Head of caudate nucleus (tissue), 42 donors: ENCODE measurements around the gene TRERF1.

Experiments used
- DNase-seq, 42 donors: peaks; one replicate each; pipeline versions ENCODE4 v3.0.0 to v3.0.0-alpha.2; 2020 to 2021; ENCODE audit warnings: mixed read lengths in 7 of 42
- intact Hi-C: fragments of 100-400 bp; cut with DNase I; formaldehyde crosslinking; loops from one replicate; pipeline ENCODE4 v1.15.0; 2022

TRERF1 gene

DNA sequence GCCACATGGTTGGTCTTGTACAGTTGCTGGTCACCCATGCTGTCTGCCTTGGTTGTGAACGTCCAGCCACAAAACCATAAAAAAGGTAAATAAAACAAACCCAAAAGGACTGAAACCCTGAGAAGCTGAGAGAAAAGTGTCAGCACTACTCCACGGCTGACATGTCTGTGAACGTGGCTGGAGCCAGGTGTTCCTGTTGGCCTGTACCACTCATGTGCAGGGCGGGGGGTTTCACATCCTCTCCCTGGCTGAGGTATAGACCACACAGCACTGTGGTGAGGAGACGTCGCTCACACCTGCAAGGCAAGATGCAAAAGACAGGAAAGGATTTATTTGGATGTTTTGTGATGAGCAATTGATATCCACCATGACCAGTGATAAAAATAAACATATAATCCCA lies 182.2 kb downstream of the TRERF1 start:
- intact Hi-C loops, result no loop called here
- no peak for DNase-seq

GRCh38 chr6:42268835-42269204 lies 182.9 kb downstream of the TRERF1 start:
- DNase-seq, result no peak

DNA sequence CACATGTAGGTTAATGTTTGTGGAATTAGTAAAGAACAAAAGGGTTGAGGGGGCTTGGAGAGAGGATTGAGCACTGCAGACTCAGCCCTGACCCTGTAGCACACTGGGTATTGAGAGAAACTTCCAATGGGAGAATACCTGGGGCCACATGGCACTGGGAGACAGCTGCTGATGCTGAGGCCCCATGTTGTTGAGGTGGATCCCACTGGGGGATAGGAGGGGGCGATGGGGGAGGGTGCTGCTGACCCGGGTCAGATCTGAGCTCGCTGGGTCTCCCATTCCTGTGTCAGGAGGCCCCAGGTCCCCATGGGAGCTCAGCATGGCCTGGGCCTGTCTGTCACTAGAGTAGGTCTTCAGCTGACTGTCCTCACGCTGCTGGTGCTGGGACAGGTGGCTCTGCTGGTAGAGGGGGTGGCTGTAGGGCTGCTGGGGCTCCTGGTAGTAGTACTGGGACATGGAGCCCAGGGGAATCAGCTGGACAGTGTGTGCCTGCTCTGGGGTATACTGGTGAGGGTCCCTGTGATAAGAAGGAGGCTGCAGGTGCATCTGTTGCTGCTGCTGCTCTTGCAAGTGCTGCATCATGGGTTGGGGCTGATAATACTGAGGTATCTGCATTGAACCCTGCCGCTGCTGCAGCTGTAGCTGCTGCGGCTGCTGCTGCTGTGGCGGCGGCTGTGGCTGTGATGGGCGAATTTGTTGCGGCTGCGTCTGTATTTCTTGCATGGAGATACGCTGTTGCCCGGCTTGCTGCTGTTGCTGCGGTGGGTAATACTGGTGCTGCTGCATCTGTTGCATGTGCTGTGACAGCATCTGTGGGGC lies 183.5 kb downstream of the TRERF1 start:
- peak in 1 of 42 donors; percentile 23 for DNase-seq
- intact Hi-C loops, result no loop called here

More at GRCh38 chr6:42268835-42269204, 182.9 kb downstream of the TRERF1 start:
- intact Hi-C loops, result no loop called here

GRCh38 chr6:42266538-42266937 lies 185.2 kb downstream of the TRERF1 start:
- intact Hi-C loops, result no loop called here
- no peak for DNase-seq

DNA sequence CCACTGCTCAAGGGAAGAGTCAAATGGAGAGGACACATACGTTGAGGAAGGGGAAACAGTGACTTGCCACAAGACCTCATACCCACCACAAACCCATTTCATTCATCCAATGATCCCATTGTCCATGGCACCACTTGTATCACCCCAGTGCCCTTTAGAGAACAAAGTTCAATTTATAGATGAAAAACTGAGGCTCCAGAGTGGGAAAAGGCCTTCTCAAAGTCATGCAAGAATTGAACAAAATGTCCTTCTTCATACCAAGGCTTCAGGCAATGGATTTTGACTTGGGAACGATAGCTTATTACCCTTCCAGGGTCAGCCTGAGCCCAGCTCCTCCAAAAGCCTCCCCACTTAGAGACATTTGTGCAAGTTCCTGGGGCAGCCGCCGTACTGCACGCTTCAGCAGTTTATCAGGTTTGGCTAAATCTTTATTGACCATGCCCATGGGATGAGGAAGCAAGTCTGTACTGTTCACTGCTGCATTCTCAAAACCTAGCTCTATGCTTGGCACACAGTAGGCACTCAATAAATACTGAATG lies 186.8 kb downstream of the TRERF1 start:
- intact Hi-C loops, result no loop called here
- no peak for DNase-seq

- intact Hi-C loops, result no loop called here
- no peak for DNase-seq
These were observed 187.4 kb downstream of the TRERF1 start for GRCh38 chr6:42264162-42264851.

GRCh38 chr6:42263165-42263728 lies 188.5 kb downstream of the TRERF1 start:
- no peak for DNase-seq
- intact Hi-C loops, result no loop called here

GRCh38 chr6:42260972-42261371 lies 190.8 kb downstream of the TRERF1 start:
- DNase-seq, result peak in 10 of 42 donors; percentile 7 to 46 (median 17)
- intact Hi-C loops, result no loop called here

DNA sequence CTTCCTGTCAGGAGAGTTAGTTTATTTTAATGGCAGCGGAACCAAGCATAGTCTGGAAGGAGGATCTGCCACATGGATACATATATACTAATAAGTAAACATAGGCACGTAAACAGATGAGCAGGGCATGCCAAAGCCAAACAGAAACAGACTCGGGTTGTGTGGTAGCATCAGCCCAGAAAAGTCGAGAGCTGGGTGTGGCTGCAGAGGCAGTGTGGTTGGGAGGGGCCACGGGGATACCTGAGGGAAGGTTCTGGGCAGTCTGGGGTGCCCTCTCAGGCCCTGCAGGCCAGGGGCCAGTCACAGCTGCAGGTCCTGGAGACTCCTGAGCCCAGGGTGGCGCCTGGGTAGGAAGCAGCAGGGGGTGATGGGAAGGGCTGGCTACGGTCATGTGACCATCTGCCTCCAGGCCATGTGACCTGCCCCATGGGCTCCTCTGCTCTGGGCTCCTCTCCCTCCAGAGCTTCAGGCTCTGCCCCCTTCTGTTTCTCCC lies 191.3 kb downstream of the TRERF1 start:
- no peak for DNase-seq
- intact Hi-C loops, result no loop called here

- intact Hi-C loops, result no loop called here
These were observed 191.8 kb downstream of the TRERF1 start for GRCh38 chr6:42259841-42260395.

DNA sequence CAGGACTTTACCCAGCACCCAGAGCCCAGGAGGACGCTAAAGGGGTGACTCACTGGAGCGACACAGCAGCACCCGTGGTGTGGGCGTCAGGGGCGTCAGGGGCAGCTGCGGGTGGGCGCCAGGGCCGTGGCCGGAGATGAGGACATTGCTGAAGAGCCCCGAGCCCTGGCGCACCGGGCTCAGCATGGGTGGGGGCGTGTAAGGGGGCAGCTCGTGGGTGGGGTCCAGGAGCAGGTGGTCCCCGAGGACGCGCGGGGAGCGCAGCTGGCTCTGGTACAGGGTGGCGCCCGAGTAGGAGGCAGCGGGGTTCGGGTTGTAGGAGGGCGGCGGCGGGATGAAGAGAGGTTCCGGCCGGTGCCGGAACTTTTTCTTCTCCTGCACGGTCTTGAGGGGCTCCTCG lies 192.4 kb downstream of the TRERF1 start:
- intact Hi-C loops, result no loop called here
- DNase-seq, result no peak

More at GRCh38 chr6:42259841-42260395, 191.8 kb downstream of the TRERF1 start:
- no peak for DNase-seq

DNA sequence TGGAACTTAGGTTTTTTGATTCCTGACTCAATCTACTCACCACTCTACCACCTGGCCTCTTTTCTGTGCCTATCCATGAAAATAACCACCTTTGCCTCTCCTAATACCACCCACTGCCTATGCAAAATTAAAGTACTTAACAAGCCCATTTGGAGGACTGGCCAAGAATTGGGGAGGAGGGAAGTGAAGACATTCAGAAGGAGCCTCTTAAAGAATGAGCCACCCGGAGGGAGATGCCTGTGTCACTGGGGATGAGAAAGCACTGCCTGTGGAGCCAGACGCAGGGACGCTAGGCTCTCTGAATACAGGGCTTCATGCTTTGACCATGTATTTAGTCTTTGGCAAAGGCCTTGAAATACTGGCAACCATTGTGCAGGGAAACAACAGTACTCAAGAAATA lies 194.1 kb downstream of the TRERF1 start:
- intact Hi-C loops, result no loop called here
- no peak for DNase-seq

DNA sequence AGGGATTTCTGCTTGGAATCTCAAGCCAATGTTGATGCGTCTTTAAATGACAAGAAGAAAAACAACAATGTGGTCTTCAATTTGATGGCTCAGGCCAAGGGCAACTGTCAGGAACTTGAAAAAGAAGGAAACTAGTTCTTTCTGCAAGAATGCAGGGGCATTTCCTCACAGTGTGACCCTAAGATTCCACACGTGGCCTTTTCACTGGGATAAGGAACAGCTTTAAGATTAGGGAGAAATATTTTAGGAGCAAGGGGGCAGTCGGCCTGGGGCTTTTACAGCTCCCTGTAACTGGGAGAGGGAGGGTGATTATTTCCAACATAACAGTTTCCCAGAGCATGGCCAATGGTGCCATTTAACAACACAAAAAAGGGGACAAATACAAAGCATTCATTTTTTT lies 194.7 kb downstream of the TRERF1 start:
- DNase-seq, result no peak
- intact Hi-C loops, result no loop called here

DNA sequence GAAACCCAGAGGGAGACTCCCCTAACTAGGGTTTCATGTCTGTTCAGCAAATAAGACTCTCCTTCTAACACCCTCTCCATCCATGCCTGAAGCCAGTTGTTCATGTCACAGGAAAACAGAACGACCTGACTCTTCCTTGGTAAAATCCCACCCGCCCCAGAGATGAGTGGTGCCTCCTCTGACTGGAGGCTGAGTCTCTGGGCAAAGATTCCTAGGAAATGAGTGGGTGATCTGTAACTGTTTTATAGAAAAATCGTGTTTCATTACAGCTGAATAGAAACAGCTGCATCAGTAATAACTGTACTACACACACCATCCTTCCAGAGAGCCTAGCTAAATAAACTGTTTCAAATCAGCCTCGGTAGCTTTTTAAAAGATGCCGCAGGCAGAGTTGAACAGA lies 196.7 kb downstream of the TRERF1 start:
- DNase-seq, result no peak
- intact Hi-C loops, result no loop called here

GRCh38 chr6:42254505-42254904 lies 197.2 kb downstream of the TRERF1 start:
- intact Hi-C loops, result no loop called here
- DNase-seq, result no peak

DNA sequence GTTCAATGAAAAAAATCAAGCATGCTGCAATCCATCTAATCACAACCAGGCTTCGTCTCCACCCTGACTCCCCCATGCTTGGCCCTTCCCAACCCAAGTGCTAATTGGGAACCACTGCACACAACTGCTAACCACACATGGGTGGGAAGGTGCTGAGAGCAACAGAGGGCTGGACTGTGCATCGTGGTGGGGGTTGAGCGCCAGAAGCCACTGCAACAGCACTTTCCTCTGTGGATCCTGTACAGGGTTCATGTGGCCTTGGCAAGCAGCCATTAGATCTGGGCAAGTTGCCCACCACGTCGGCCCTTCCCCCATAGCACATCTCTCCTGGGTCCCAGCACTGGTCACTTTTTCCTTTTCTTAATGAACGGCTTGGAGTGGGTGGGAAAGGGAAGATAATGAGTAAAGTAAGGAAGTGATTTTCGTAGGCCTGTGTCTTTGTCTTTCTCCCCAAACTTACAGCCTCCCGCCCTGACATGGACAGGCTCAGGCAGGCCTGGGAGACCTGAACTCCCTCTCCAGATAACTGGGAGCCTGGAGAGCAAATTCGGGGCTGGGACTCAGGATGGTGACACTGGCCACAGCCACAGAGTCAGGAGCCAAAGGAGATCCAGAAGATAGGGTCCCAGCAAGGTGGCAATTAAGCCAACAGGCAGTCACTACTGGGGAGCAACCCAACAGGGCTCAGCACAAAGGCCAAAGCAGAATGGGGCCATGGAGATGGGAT lies 199.7 kb downstream of the TRERF1 start:
- intact Hi-C loops, result no loop called here
- peak in 34 of 42 donors; percentile 5 to 67 (median 38) for DNase-seq

- intact Hi-C loops, result no loop called here
- DNase-seq, result no peak
These were observed 200.2 kb downstream of the TRERF1 start for GRCh38 chr6:42251500-42251899.

GRCh38 chr6:42250274-42250931 lies 201.3 kb downstream of the TRERF1 start:
- intact Hi-C loops, result no loop called here
- DNase-seq, result peak in 6 of 42 donors; percentile 7 to 52 (median 24)
